Kidney (tissue), 14 donors: ENCODE data around the gene OS9. TPM values are rescaled to one million over a fixed set of nuclear protein-coding genes. Genes with fewer than 3 reads are reported as not detected.
A peak's percentile ranks its signal among the peaks of the same experiment; 100 is the strongest.

Experiments
- DNase-seq, 5 donors: peaks; one replicate each; pipeline ENCODE4 v3.0.0-alpha.2; 2013 to 2020
- FAIRE-seq: peaks from 2 replicates; lab custom pipeline; 2012; peaks lifted over from hg19 to GRCh38; lab: Jason Lieb, UNC
- H3K27ac ChIP-seq, 2 donors: one replicate each; pipeline ENCODE4 v1.7.0; 2013; ENCODE audit warnings: low read depth in 2 of 2, low read length in 2 of 2, inconsistent platforms in 1 of 2
- H3K27me3 ChIP-seq: one replicate; pipeline ENCODE4 v1.7.1; 2013; ENCODE audit warnings: low read length, inconsistent platforms; ENCODE audit not compliant: control insufficient read depth, insufficient read depth
- H3K36me3 ChIP-seq, 3 donors: one replicate each; pipeline versions ENCODE4 v1.7.0 to v1.7.1; 2013; ENCODE audit warnings: low read length in 3 of 3, control low read depth in 1 of 3, inconsistent platforms in 1 of 3; ENCODE audit not compliant: insufficient read depth in 3 of 3, control insufficient read depth in 2 of 3
- H3K4me1 ChIP-seq, 3 donors: one replicate each; pipeline versions ENCODE4 v1.7.0 to v1.7.1; 2013; ENCODE audit warnings: low read length in 3 of 3, inconsistent platforms in 1 of 3, low read depth in 1 of 3; ENCODE audit not compliant: control insufficient read depth in 2 of 3, insufficient read depth in 2 of 3
- H3K4me3 ChIP-seq, 3 donors: one replicate each; pipeline versions ENCODE4 v1.7.0 to v1.8.1; 2013; ENCODE audit warnings: low read length in 3 of 3, control low read depth in 1 of 3, inconsistent platforms in 1 of 3
- H3K9ac ChIP-seq, 3 donors: one replicate each; pipeline versions ENCODE4 v1.7.0 to v1.7.1; 2013; ENCODE audit warnings: low read length in 3 of 3, control low read depth in 1 of 3, inconsistent platforms in 1 of 3
- H3K9me3 ChIP-seq, 3 donors: one replicate each; pipeline versions ENCODE4 v1.7.0 to v1.7.1; 2013; ENCODE audit warnings: low read length in 3 of 3, control low read depth in 1 of 3, inconsistent platforms in 1 of 3; ENCODE audit not compliant: control insufficient read depth in 2 of 3, insufficient read depth in 1 of 3
- intact Hi-C: fragments of 100-400 bp; cut with DNase I; formaldehyde crosslinking; loops from one replicate; pipeline ENCODE4 v1.11.1; 2022
- polyA plus RNA-seq: library from polyadenylated mRNA; stranded (reverse); fragments of 350-450 nt; fragmentation: Illumina TruSeq; extraction: RNeasy Lipid Tissue Mini Kit (QIAGEN cat#74804); gene quantifications from one replicate; pipeline ENCODE4 v1.2.3, GENCODE V29; 2014; ENCODE audit warnings: low read depth, low replicate concordance; ENCODE audit not compliant: insufficient read depth
- total RNA-seq: library from RNA; stranded (reverse); fragmentation: NEBNext Ultra II Directional; extraction: Animal tissue kit (Norgen Biotek cat#: 25700); gene quantifications from one replicate; pipeline ENCODE4 v1.2.1, GENCODE V29; 2021
- TF ChIP-seq, protein P1 (sequence below): IDR thresholded peaks from 3 replicates; pipeline ENCODE4 v1.5.1; 2012; ENCODE audit warnings: mild to moderate bottlenecking, moderate library complexity, borderline replicate concordance; ENCODE audit not compliant: insufficient read depth; ENCODE audit errors: extremely low read depth
- donor health status: control.
- donor health status: control.
- donor health status: control.
- donor health status: control.
- donor health status: control.
- donor health status: DM: yes; HTN: yes; CAD: no.
- donor health status: Normal renal cell carcinoma (clear cell type).

Gene OS9
- total and polyA plus RNA-seq, 2 donors from 2014 or later, result 256 to 325 TPM

- no peaks in the 10 kb centered on the region for H3K9me3 ChIP-seq
- FAIRE-seq (no peak), DNase-seq (no peak)
- H3K27me3 ChIP-seq, result peaks cover 3% of the 10 kb centered on the region
- intact Hi-C loops, result no loop called here
- H3K4me1 ChIP-seq, result no peaks in the 10 kb centered on the region
- TF ChIP-seq, protein P1, sequence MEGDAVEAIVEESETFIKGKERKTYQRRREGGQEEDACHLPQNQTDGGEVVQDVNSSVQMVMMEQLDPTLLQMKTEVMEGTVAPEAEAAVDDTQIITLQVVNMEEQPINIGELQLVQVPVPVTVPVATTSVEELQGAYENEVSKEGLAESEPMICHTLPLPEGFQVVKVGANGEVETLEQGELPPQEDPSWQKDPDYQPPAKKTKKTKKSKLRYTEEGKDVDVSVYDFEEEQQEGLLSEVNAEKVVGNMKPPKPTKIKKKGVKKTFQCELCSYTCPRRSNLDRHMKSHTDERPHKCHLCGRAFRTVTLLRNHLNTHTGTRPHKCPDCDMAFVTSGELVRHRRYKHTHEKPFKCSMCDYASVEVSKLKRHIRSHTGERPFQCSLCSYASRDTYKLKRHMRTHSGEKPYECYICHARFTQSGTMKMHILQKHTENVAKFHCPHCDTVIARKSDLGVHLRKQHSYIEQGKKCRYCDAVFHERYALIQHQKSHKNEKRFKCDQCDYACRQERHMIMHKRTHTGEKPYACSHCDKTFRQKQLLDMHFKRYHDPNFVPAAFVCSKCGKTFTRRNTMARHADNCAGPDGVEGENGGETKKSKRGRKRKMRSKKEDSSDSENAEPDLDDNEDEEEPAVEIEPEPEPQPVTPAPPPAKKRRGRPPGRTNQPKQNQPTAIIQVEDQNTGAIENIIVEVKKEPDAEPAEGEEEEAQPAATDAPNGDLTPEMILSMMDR, result no peak
- H3K9ac ChIP-seq, result no peak overlapping the region
- no peak overlapping the region for H3K4me3 ChIP-seq
- no peak overlapping the region for H3K27ac ChIP-seq
- no peaks in the 10 kb centered on the region for H3K36me3 ChIP-seq
Measured at GRCh38 chr12:57687862-57688261, 6.1 kb upstream of the OS9 start.

DNA sequence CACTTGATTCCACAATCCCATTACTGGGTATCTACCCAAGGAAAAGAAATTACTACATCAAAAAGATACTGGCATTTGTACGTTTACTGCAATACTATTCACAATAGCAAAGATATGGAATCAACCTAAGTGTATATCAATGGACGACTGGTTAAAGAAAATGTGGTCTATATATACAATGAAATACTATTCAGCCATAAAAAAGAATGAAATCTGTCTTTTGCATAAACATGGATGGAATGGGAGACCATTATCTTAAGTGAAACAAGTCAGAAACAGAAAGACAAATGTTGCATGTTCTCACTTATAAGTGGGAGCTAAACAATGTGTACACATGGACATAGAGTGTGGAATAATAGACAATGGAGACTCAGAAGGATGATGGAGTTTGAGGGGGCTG, 5.0 kb upstream of the OS9 start:
- H3K9me3 ChIP-seq, result no peaks in the 10 kb centered on the region
- no peak overlapping the region for H3K9ac ChIP-seq
- FAIRE-seq (no peak), DNase-seq (no peak)
- H3K36me3 ChIP-seq, result no peaks in the 10 kb centered on the region
- H3K27ac ChIP-seq, result no peak overlapping the region
- H3K27me3 ChIP-seq, result peaks cover 3% of the 10 kb centered on the region
- TF ChIP-seq, protein P1, result no peak
- H3K4me1 ChIP-seq, result no peaks in the 10 kb centered on the region
- intact Hi-C loops, result no loop called here
- H3K4me3 ChIP-seq, result no peak overlapping the region

GRCh38 chr12:57692500-57692899, 1.4 kb upstream of the OS9 start:
- Histone ChIP-seq H3K9ac (no peak overlapping the region), H3K4me1 (peaks cover 0 to 7% (median 6%) of the 10 kb centered on the region in 3 donors), H3K27me3 (no peaks in the 10 kb centered on the region), H3K4me3 (no peak overlapping the region), H3K9me3 (no peaks in the 10 kb centered on the region), H3K27ac (no peak overlapping the region), H3K36me3 (peaks cover 5 to 12% (median 11%) of the 10 kb centered on the region in 3 donors)
- FAIRE-seq (no peak), DNase-seq (no peak)
- intact Hi-C loops, result no loop called here
- TF ChIP-seq, protein P1, result no peak

GRCh38 chr12:57693317-57693658, 644 bp upstream of the OS9 start:
- FAIRE-seq, result no peak
- no peak for DNase-seq

More at GRCh38 chr12:57693317-57693658, 644 bp upstream of the OS9 start:
- H3K27ac ChIP-seq, result no peak overlapping the region
- H3K27me3 ChIP-seq, result no peaks in the 10 kb centered on the region
- TF ChIP-seq, protein P1, result no peak
- peaks cover 5 to 15% (median 11%) of the 10 kb centered on the region in 3 donors for H3K36me3 ChIP-seq
- no peak overlapping the region for H3K9ac ChIP-seq
- no peaks in the 10 kb centered on the region for H3K9me3 ChIP-seq
- peak overlapping the region; percentile 31 to 98 (median 87) for H3K4me3 ChIP-seq
- intact Hi-C loops, result no loop called here
- H3K4me1 ChIP-seq, result peaks cover 0 to 7% (median 6%) of the 10 kb centered on the region in 3 donors
